SK-N-SH treated with all-trans-retinoic acid at 6 μM for 48 hours (cell line): Measurements from ENCODE around the gene ARHGAP18.

ENCODE experiments used
- ATAC-seq: fragments of 200-7000 bp; cut with Tn5 transposase; 3 replicates; pipeline ENCODE4 v1.9.1; 2020; ENCODE audit warnings: mild to moderate bottlenecking, moderate library complexity
- ARNTL ChIP-seq: fragments of 450-650 bp; formaldehyde crosslinking; IDR thresholded peaks from 2 replicates; pipeline ENCODE4 v1.5.0; 2020; ENCODE audit warnings: low read depth, mild to moderate bottlenecking, moderate library complexity, borderline replicate concordance
- BACH2 ChIP-seq: fragments of 250-450 bp; sonication (Bioruptor Pico); IDR thresholded peaks from 2 replicates; pipeline ENCODE4 v1.9.0; 2021; ENCODE audit warnings: mild to moderate bottlenecking, borderline replicate concordance
- CSDC2 ChIP-seq: fragments of 250-450 bp; sonication (Bioruptor Pico); IDR thresholded peaks from 2 replicates; pipeline ENCODE4 v1.5.0; 2020; ENCODE audit warnings: mild to moderate bottlenecking, moderate library complexity
- CSRNP3 ChIP-seq: fragments of 250-450 bp; sonication (Bioruptor Pico); IDR thresholded peaks from 2 replicates; pipeline ENCODE4 v1.5.1; 2021; ENCODE audit warnings: mild to moderate bottlenecking, moderate library complexity
- ESRRG ChIP-seq: fragments of 250-450 bp; sonication (Bioruptor Pico); IDR thresholded peaks from 2 replicates; pipeline ENCODE4 v1.6.1; 2021; ENCODE audit warnings: mild to moderate bottlenecking
- GLIS3 ChIP-seq: fragments of 250-450 bp; sonication (Bioruptor Pico); IDR thresholded peaks from 2 replicates; pipeline ENCODE4 v1.5.0; 2020; ENCODE audit warnings: mild to moderate bottlenecking, moderate library complexity
- ISL1 ChIP-seq: fragments of 250-450 bp; sonication (Bioruptor Pico); IDR thresholded peaks from 2 replicates; pipeline ENCODE4 v2.1.2; 2022; ENCODE audit warnings: mild to moderate bottlenecking, moderate library complexity
- OSR1 ChIP-seq: fragments of 250-450 bp; sonication (Bioruptor Pico); IDR thresholded peaks from 2 replicates; pipeline ENCODE4 v1.8.0; 2022; ENCODE audit warnings: moderate library complexity, mild to moderate bottlenecking, inconsistent platforms
- PATZ1 ChIP-seq: fragments of 250-450 bp; sonication (Bioruptor Pico); IDR thresholded peaks from 2 replicates; pipeline ENCODE4 v1.8.0; 2020; ENCODE audit warnings: mild to moderate bottlenecking, moderate library complexity, borderline replicate concordance
- POU6F1 ChIP-seq: fragments of 250-450 bp; sonication (Bioruptor Pico); IDR thresholded peaks from 2 replicates; pipeline ENCODE4 v1.8.0; 2021; ENCODE audit warnings: low read depth, mild to moderate bottlenecking, moderate library complexity, borderline replicate concordance
- PPARA ChIP-seq: fragments of 250-450 bp; sonication (Bioruptor Pico); IDR thresholded peaks from 2 replicates; pipeline ENCODE4 v1.5.0; 2020; ENCODE audit warnings: mild to moderate bottlenecking, borderline replicate concordance
- RARB ChIP-seq: fragments of 250-450 bp; sonication (Bioruptor Pico); IDR thresholded peaks from 2 replicates; pipeline ENCODE4 v1.8.0; 2021; ENCODE audit warnings: mild to moderate bottlenecking, moderate library complexity
- SNAI2 ChIP-seq: fragments of 250-450 bp; sonication (Bioruptor Pico); IDR thresholded peaks from 2 replicates; pipeline ENCODE4 v1.5.0; 2020; ENCODE audit warnings: mild to moderate bottlenecking, moderate library complexity
- TCF4 ChIP-seq: fragments of 250-450 bp; sonication (Bioruptor Pico); IDR thresholded peaks from 2 replicates; pipeline ENCODE4 v1.8.0; 2021; ENCODE audit warnings: mild to moderate bottlenecking, moderate library complexity, borderline replicate concordance
- TOX ChIP-seq: fragments of 250-450 bp; sonication (Bioruptor Pico); IDR thresholded peaks from 2 replicates; pipeline ENCODE4 v1.8.0; 2021; ENCODE audit warnings: mild to moderate bottlenecking, moderate library complexity, borderline replicate concordance
- TSHZ2 ChIP-seq: fragments of 250-450 bp; sonication (Bioruptor Pico); IDR thresholded peaks from 2 replicates; pipeline ENCODE4 v1.5.0; 2020; ENCODE audit warnings: mild to moderate bottlenecking, moderate library complexity
- ZC3H10 ChIP-seq: fragments of 250-450 bp; sonication (Bioruptor Pico); IDR thresholded peaks from 2 replicates; pipeline ENCODE4 v1.5.1; 2021; ENCODE audit warnings: mild to moderate bottlenecking, moderate library complexity
- ZFP3 ChIP-seq: fragments of 250-450 bp; sonication (Bioruptor Pico); IDR thresholded peaks from 2 replicates; pipeline ENCODE4 v1.5.0; 2020; ENCODE audit warnings: mild to moderate bottlenecking, moderate library complexity
- ZFP30 ChIP-seq: fragments of 450-650 bp; formaldehyde crosslinking; IDR thresholded peaks from 2 replicates; pipeline ENCODE4 v1.5.0; 2022; ENCODE audit warnings: mild to moderate bottlenecking, moderate library complexity
- ZNF565 ChIP-seq: fragments of 450-650 bp; formaldehyde crosslinking; conservative IDR thresholded peaks from 2 replicates; pipeline ENCODE4 v1.5.0; 2020; ENCODE audit warnings: low read depth, mild to moderate bottlenecking, moderate library complexity
- ZNF70 ChIP-seq: fragments of 450-650 bp; formaldehyde crosslinking; IDR thresholded peaks from 2 replicates; pipeline ENCODE4 v1.5.0; 2020; ENCODE audit warnings: mild to moderate bottlenecking, moderate library complexity
- TF ChIP-seq, protein P1 (sequence below): fragments of 250-450 bp; sonication (Bioruptor Pico); IDR thresholded peaks from 2 replicates; pipeline ENCODE4 v1.5.1; 2020; ENCODE audit warnings: low read depth, mild to moderate bottlenecking, moderate library complexity

Gene ARHGAP18

DNA sequence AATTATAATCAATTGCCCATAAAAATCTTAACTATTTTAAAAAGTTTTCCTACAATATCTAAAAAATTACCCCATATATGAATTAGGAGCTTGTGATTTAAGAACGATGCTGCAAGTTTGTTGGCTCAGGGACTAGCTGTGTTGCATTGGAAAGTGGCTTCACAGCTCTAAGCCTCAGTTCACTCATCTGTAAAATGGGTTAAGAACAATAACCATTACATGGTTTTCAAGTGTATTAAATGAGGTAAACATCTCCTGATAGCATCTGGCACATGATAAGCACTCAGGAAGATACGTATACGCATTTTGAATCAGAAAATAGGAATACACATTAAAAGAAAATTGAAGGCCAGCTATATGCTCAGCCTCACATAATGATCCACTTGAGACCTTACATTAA is 76.4 kb downstream of the ARHGAP18 start:
- no peak for ATAC-seq

GRCh38 chr6:129632172-129632613 is 77.8 kb downstream of the ARHGAP18 start:
- ATAC-seq = no peak
- TF ChIP-seq ESRRG (CRISPR knock-in tag) (no peak), CSRNP3 (no peak), CSDC2 (CRISPR knock-in tag) (no peak), ZFP30 (no peak), OSR1 (CRISPR knock-in tag) (no peak), PPARA (no peak), TOX (CRISPR knock-in tag) (no peak), SNAI2 (CRISPR knock-in tag) (no peak), TCF4 (CRISPR knock-in tag) (no peak)
- TF ChIP-seq, protein P1, sequence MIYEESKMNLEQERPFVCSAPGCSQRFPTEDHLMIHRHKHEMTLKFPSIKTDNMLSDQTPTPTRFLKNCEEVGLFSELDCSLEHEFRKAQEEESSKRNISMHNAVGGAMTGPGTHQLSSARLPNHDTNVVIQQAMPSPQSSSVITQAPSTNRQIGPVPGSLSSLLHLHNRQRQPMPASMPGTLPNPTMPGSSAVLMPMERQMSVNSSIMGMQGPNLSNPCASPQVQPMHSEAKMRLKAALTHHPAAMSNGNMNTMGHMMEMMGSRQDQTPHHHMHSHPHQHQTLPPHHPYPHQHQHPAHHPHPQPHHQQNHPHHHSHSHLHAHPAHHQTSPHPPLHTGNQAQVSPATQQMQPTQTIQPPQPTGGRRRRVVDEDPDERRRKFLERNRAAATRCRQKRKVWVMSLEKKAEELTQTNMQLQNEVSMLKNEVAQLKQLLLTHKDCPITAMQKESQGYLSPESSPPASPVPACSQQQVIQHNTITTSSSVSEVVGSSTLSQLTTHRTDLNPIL = no peak

More for the DNA sequence above, 76.4 kb downstream of the ARHGAP18 start:
- TF ChIP-seq ARNTL (CRISPR knock-in tag) = no peak
- no peak for TF ChIP-seq CSRNP3
- TF ChIP-seq PATZ1 (CRISPR knock-in tag) = no peak
- no peak for TF ChIP-seq PPARA
- no peak for TF ChIP-seq OSR1 (CRISPR knock-in tag)
- TF ChIP-seq ESRRG (CRISPR knock-in tag) = no peak
- TF ChIP-seq BACH2 (CRISPR knock-in tag) = no peak
- no peak for TF ChIP-seq TCF4 (CRISPR knock-in tag)
- no peak for TF ChIP-seq ZNF565 (CRISPR knock-in tag)
- TF ChIP-seq ZNF70 (CRISPR knock-in tag) = no peak
- TF ChIP-seq TSHZ2 (CRISPR knock-in tag) = no peak
- TF ChIP-seq ISL1 = no peak
- TF ChIP-seq GLIS3 (CRISPR knock-in tag) = no peak
- no peak for TF ChIP-seq TOX (CRISPR knock-in tag)
- no peak for TF ChIP-seq RARB (CRISPR knock-in tag)
- no peak for TF ChIP-seq ZFP3
- no peak for TF ChIP-seq SNAI2 (CRISPR knock-in tag)
- no peak for TF ChIP-seq POU6F1 (CRISPR knock-in tag)
- no peak for TF ChIP-seq ZC3H10 (CRISPR knock-in tag)
- TF ChIP-seq, protein P1 = no peak
